DMS 273 treated with DMSO at 0.1 percent for 48 hours (cell line): ENCODE data around the gene TRDN.
"Not testable (repeated sequence)": the region's sequence is repeated elsewhere in the genome, so short reads cannot be mapped to it uniquely, and the experiment has no call there.

ENCODE experiments used
- DNase-seq: peaks from one replicate; lab custom pipeline; 2025; lab: John Stamatoyannopoulos, UW

The TRDN gene

GRCh38 chr6:123295181-123295580 is 341.6 kb downstream of the TRDN start:
- no peak for DNase-seq

GRCh38 chr6:123288649-123289048 is 348.1 kb downstream of the TRDN start:
- DNase-seq: no peak

- DNase-seq: no peak
Observed at GRCh38 chr6:123276546-123276980, 360.2 kb downstream of the TRDN start.

- no peak for DNase-seq
Observed at GRCh38 chr6:123263981-123264380, 372.8 kb downstream of the TRDN start.

GRCh38 chr6:123240626-123241025 is 396.1 kb downstream of the TRDN start:
- DNase-seq: no peak

GRCh38 chr6:123233336-123233735 is 403.4 kb downstream of the TRDN start:
- no peak for DNase-seq

GRCh38 chr6:123227789-123228188 is 409.0 kb downstream of the TRDN start:
- not testable (repeated sequence) for DNase-seq

GRCh38 chr6:123226398-123226797 is 410.4 kb downstream of the TRDN start:
- DNase-seq: no peak

GRCh38 chr6:123224077-123224476 is 412.7 kb downstream of the TRDN start:
- DNase-seq: no peak

- DNase-seq: no peak
Observed at GRCh38 chr6:123223461-123223860, 413.3 kb downstream of the TRDN start.

- DNase-seq: no peak
Observed at GRCh38 chr6:123215211-123215610, 421.5 kb downstream of the TRDN start.

- no peak for DNase-seq
Observed at GRCh38 chr6:123214433-123214832, 422.3 kb downstream of the TRDN start.

GRCh38 chr6:123213921-123214320 is 422.8 kb downstream of the TRDN start:
- no peak for DNase-seq

- no peak for DNase-seq
Observed at GRCh38 chr6:123211777-123212545, 424.8 kb downstream of the TRDN start.

- no peak for DNase-seq
Observed at GRCh38 chr6:123210645-123211044, 426.1 kb downstream of the TRDN start.

GRCh38 chr6:123207967-123208510 is 428.7 kb downstream of the TRDN start:
- DNase-seq: no peak

GRCh38 chr6:123203928-123204327 is 432.8 kb downstream of the TRDN start:
- no peak for DNase-seq

- no peak for DNase-seq
Observed at GRCh38 chr6:123201869-123202372, 434.8 kb downstream of the TRDN start.

GRCh38 chr6:123193298-123193697 is 443.5 kb downstream of the TRDN start:
- DNase-seq: no peak

- no peak for DNase-seq
Observed at GRCh38 chr6:123189816-123190215, 446.9 kb downstream of the TRDN start.

GRCh38 chr6:123182998-123183397 is 453.8 kb downstream of the TRDN start:
- DNase-seq: no peak

GRCh38 chr6:123176706-123177105 is 460.0 kb downstream of the TRDN start:
- DNase-seq: no peak

- no peak for DNase-seq
Observed at GRCh38 chr6:123171341-123172115, 465.2 kb downstream of the TRDN start.
